Measurements from ENCODE around the gene CNTFR.
"Not testable (repeated sequence)": the region's sequence is repeated elsewhere in the genome, so short reads cannot be mapped to it uniquely, and the experiment has no call there.

The CNTFR gene, protein sequence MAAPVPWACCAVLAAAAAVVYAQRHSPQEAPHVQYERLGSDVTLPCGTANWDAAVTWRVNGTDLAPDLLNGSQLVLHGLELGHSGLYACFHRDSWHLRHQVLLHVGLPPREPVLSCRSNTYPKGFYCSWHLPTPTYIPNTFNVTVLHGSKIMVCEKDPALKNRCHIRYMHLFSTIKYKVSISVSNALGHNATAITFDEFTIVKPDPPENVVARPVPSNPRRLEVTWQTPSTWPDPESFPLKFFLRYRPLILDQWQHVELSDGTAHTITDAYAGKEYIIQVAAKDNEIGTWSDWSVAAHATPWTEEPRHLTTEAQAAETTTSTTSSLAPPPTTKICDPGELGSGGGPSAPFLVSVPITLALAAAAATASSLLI

DNA sequence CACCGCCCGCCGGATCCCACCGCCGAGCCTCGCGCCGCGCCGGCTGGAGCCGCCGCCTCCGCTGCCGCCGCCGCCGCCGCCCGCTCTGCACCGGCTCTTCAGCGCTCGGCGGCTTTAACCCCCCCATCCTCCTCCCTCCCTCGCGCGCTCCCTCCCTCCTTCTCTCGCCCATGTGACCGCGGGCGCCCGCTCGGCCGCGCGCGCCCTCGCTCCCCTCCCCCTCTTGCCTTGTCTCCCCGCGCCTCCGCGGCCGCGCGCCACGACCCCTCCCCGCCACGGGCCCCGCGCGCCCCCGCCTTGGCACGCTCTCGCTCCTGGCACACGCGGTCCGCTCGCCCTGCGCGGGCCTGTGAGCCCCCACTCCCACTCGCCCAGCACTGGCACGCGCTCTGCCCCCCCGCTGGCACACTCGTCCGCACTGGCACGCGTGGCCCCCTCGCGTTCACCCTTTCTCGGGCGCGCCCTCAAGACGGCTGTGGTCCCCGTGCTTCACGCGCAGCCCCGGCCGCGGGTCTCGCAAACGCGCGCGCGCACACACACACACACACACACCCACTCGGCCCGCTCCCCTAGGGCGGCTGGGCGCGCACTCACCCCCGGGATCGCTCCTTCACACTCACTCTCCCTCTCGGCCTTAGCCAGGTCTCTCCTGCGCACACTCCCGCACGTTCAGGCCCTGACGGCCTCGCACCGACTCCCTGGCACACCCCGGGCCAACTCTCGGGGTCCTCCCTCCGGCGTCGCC, at the start of gene CNTFR:
Gene CNTFR (minus strand): TSS at position 89 of the 745 bp plus-strand sequence. CDS start 20,743 bp downstream, outside the sequence.
- DNase-seq, result no peak
- Histone ChIP-seq H3K27ac (no peak within 1 kb of the TSS), H3K27me3 (replicated peaks) (peaks cover 87% of the 10 kb centered on the region), H3K4me3 (ENCODE audit: low read depth, low read length) (peak within 1 kb of the TSS; percentile 17), H3K36me3 (replicated peaks) (no peaks in the 10 kb centered on the region)
- in situ Hi-C loops (cut with HindIII; ENCODE audit: low pct_ligation_motif_present, low sequenced_read_pairs), result no loop called here
- no peak for TF ChIP-seq CTCF (IDR thresholded peaks at IDR 0.05; ENCODE audit: low read depth, low read length, missing control alignments)

GRCh38 chr9:34639322-34639721, 49.8 kb upstream of the CNTFR start:
- H3K27me3 ChIP-seq (replicated peaks); in situ Hi-C loops (cut with HindIII; ENCODE audit: low pct_ligation_motif_present, low sequenced_read_pairs); DNase-seq; H3K4me3 ChIP-seq (ENCODE audit: low read depth, low read length); H3K27ac ChIP-seq; H3K36me3 ChIP-seq (replicated peaks): not testable (repeated sequence)

- H3K36me3 ChIP-seq (replicated peaks), result peaks cover 4% of the 10 kb centered on the region
- peak overlapping the region; percentile 75 for H3K4me3 ChIP-seq (ENCODE audit: low read depth, low read length)
- DNase-seq, result no peak
- H3K27ac ChIP-seq, result no peak overlapping the region
- H3K27me3 ChIP-seq (replicated peaks), result no peaks in the 10 kb centered on the region
- in situ Hi-C loops (cut with HindIII; ENCODE audit: low pct_ligation_motif_present, low sequenced_read_pairs), result no loop called here
- TF ChIP-seq CTCF (IDR thresholded peaks at IDR 0.05; ENCODE audit: low read depth, low read length, missing control alignments), result no peak
These were observed 48.6 kb upstream of the CNTFR start for GRCh38 chr9:34638138-34638445.

- H3K27me3 ChIP-seq (replicated peaks), result no peaks in the 10 kb centered on the region
- DNase-seq, result peak; percentile 80
- H3K36me3 ChIP-seq (replicated peaks), result peaks cover 4% of the 10 kb centered on the region
- H3K4me3 ChIP-seq (ENCODE audit: low read depth, low read length), result peak within 1 kb of the TSS; percentile 75
- TF ChIP-seq CTCF (IDR thresholded peaks at IDR 0.05; ENCODE audit: low read depth, low read length, missing control alignments), result no peak
- in situ Hi-C loops (cut with HindIII; ENCODE audit: low pct_ligation_motif_present, low sequenced_read_pairs), result no loop called here
- peak within 1 kb of the TSS; percentile 4 for H3K27ac ChIP-seq
These were observed 48.0 kb upstream of the CNTFR start, which contains the start of gene SIGMAR1 for GRCh38 chr9:34637356-34638137. Gene SIGMAR1 (minus strand): TSS chr9:34637787. CDS start chr9:34637697, 90 bp downstream.

GRCh38 chr9:34636791-34637355, 47.3 kb upstream of the CNTFR start:
- H3K36me3 ChIP-seq (replicated peaks), result peaks cover 4% of the 10 kb centered on the region
- H3K27me3 ChIP-seq (replicated peaks), result no peaks in the 10 kb centered on the region
- DNase-seq, result no peak
- H3K4me3 ChIP-seq (ENCODE audit: low read depth, low read length), result peak overlapping the region; percentile 75
- no peak for TF ChIP-seq CTCF (IDR thresholded peaks at IDR 0.05; ENCODE audit: low read depth, low read length, missing control alignments)
- peak overlapping the region; percentile 4 for H3K27ac ChIP-seq
- in situ Hi-C loops (cut with HindIII; ENCODE audit: low pct_ligation_motif_present, low sequenced_read_pairs), result no loop called here
